Pancreas (tissue), 10 donors: ENCODE measurements around the gene TAS1R1. TPM values are rescaled to one million over a fixed set of nuclear protein-coding genes. Genes with fewer than 3 reads are reported as not detected.

ENCODE experiments used
- ATAC-seq, 4 donors: fragments of 200-7000 bp; cut with Tn5 transposase; one replicate each; pipeline versions ENCODE4 v1.8.0 to v1.9.1; 2020; ENCODE audit warnings: mild to moderate bottlenecking in 4 of 4, moderate library complexity in 4 of 4
- DNase-seq, 6 donors: peaks; one replicate each; pipeline ENCODE4 v3.0.0-alpha.2; 2020
- FAIRE-seq: peaks from 2 replicates; lab custom pipeline; 2012; peaks lifted over from hg19 to GRCh38; lab: Jason Lieb, UNC
- H3K27ac ChIP-seq, 4 donors: fragments of 200-600 bp; sonication (generic); 1 replicate in 3 of 4; 2 replicates in 1 of 4; pipeline versions ENCODE4 v1.5.0 to v1.8.0; 2020
- H3K27me3 ChIP-seq, 4 donors: fragments of 200-600 bp; one replicate each; pipeline ENCODE4 v1.8.0; 2021
- H3K36me3 ChIP-seq, 3 donors: fragments of 200-600 bp; sonication (generic) in 1 of 3; one replicate each; pipeline versions ENCODE4 v1.5.0 to v1.8.0; 2020 to 2021
- H3K4me1 ChIP-seq, 3 donors: fragments of 200-600 bp; one replicate each; pipeline ENCODE4 v1.8.0; 2021
- H3K4me3 ChIP-seq, 4 donors: fragments of 200-600 bp; sonication (generic) in 2 of 4; one replicate each; pipeline versions ENCODE4 v1.5.0 to v1.8.0; 2020 to 2021
- H3K9me3 ChIP-seq, 4 donors: fragments of 200-600 bp; one replicate each; pipeline ENCODE4 v1.8.0; 2021
- WGBS, 2 donors: extraction: QIAGEN DNeasy Blood & Tissue Kit; methylation state at CpG; one replicate each; pipeline ENCODE4 v1.1.7; 2013; 5-methylcytosine and 5-hydroxymethylcytosine counted together
- intact Hi-C, 3 donors: fragments of 100-400 bp; cut with DNase I; formaldehyde crosslinking; loops; one replicate each; pipeline versions ENCODE4 v1.11.1 to v1.14.2; 2022
- polyA plus RNA-seq, 2 donors: library from polyadenylated mRNA; stranded (reverse); fragments of 200-250 nt; gene quantifications; one replicate each; pipeline ENCODE4 v1.2.3, GENCODE V29; 2013
- total RNA-seq, 6 donors: library from RNA; stranded (reverse); fragmentation: NEBNext Ultra II Directional in 4 of 6; extraction: Animal tissue kit (Norgen Biotek cat#: 25700) in 4 of 6; gene quantifications; one replicate each; pipeline versions ENCODE4 v1.2.1 to v1.2.4, GENCODE V29; 2021 to 2023
- TF ChIP-seq, protein P1 (sequence below), 4 donors: fragments of 200-600 bp; sonication (generic) in 3 of 4; IDR thresholded peaks; one replicate each; pipeline versions ENCODE4 v1.5.0 to v1.8.0; 2021; ENCODE audit warnings: antibody characterized with exemption in 4 of 4
- donor health status: healthy with polysubstance abuse.
- donor health status: DM: no; HTN: no; CAD: no; lungs with moderate emphysema.
- donor health status: DM: no; HTN: no; CAD: no.
- donor health status: control.
- donor health status: control.
- donor health status: Bipolar disorder and iron deficiency.
- donor health status: DM: yes; HTN: yes; CAD: no.
- donor health status: DM: no; HTN: no; CAD: no.
- donor health status: DM: no; HTN: no; CAD: no.
- donor health status: DM: yes; HTN: yes; CAD: no.

TAS1R1 gene
- total and polyA plus RNA-seq, 8 donors, result not detected

DNA sequence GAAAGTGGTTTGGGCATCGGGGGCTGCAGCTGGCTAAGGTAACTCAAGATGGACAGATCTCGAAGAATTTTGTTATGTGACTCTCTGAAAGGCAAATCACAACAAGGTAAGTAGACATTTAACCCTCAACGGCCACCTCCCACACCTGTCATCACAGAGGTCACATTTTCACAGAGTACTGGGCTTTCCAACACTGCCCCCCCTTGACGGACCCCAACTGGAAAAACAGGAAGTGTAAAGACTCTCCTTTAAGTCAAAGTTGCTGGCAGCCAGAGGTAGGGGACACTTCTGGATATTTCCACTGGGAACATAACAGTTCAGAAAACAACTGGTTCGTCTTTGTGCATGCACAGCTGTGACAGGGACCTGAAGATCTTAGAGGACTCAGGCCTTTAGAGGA is 23.1 kb upstream of the TAS1R1 start:
- Histone ChIP-seq H3K36me3 (peaks cover 0 to 44% (median 29%) of the 10 kb centered on the region in 3 donors), H3K27me3 (no peaks in the 10 kb centered on the region), H3K4me1 (no peaks in the 10 kb centered on the region), H3K4me3 (no peak overlapping the region), H3K27ac (no peak overlapping the region), H3K9me3 (no peaks in the 10 kb centered on the region)
- DNase-seq (no peak), ATAC-seq (no peak), FAIRE-seq (no peak)
- intact Hi-C loops, result loop anchor here in 1 of 3 donors (10.0 kb wide), 1 partner anchor 63 kb away; no protein-coding TSS in a partner anchor
- TF ChIP-seq, protein P1, sequence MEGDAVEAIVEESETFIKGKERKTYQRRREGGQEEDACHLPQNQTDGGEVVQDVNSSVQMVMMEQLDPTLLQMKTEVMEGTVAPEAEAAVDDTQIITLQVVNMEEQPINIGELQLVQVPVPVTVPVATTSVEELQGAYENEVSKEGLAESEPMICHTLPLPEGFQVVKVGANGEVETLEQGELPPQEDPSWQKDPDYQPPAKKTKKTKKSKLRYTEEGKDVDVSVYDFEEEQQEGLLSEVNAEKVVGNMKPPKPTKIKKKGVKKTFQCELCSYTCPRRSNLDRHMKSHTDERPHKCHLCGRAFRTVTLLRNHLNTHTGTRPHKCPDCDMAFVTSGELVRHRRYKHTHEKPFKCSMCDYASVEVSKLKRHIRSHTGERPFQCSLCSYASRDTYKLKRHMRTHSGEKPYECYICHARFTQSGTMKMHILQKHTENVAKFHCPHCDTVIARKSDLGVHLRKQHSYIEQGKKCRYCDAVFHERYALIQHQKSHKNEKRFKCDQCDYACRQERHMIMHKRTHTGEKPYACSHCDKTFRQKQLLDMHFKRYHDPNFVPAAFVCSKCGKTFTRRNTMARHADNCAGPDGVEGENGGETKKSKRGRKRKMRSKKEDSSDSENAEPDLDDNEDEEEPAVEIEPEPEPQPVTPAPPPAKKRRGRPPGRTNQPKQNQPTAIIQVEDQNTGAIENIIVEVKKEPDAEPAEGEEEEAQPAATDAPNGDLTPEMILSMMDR (IDR thresholded peaks at IDR 0.05), result no peak
- WGBS, 2 donors, result 80 to 91% methylated on average over 5 of the region's 5 CpGs

DNA sequence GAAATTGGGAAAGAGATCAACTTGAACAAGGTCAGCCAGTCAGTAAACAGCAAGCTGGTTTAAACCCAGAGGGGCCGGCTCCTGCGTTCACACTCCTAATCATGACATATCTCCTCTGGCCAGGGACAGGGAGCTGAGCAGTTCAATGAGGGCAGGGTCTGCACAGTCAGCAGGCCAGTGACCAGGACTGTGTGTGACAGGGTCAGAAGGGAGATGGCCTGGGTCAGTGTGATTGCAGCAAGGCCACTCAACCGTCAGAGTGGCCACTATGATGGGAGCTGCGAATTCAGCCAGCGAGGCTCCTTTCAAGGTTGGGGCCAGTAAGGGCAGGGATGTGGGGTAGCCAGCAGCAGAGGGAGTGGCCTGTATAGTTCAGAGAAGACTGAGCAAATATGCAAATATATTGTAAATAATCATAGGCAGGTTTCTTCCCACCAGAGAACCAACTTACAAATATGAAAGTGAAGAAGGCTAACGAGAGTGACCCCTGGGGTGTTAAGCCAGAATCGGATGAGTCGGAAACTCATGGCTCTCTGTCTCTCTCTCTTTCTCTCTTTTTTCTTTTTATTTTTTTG is 20.8 kb upstream of the TAS1R1 start:
- Histone ChIP-seq H3K27me3 (no peaks in the 10 kb centered on the region), H3K4me3 (no peak overlapping the region), H3K4me1 (no peaks in the 10 kb centered on the region), H3K36me3 (peaks cover 0 to 32% (median 17%) of the 10 kb centered on the region in 3 donors), H3K27ac (no peak overlapping the region), H3K9me3 (no peaks in the 10 kb centered on the region)
- FAIRE-seq (no peak), ATAC-seq (no peak), DNase-seq (peak in 1 of 6 donors; percentile 22)
- 93 to 94% methylated on average over 8 of the region's 8 CpGs for WGBS, 2 donors
- intact Hi-C loops, result loop anchor here in 1 of 3 donors (10.0 kb wide), 1 partner anchor 60 kb away; no protein-coding TSS in a partner anchor
- TF ChIP-seq, protein P1 (IDR thresholded peaks at IDR 0.05), result no peak

DNA sequence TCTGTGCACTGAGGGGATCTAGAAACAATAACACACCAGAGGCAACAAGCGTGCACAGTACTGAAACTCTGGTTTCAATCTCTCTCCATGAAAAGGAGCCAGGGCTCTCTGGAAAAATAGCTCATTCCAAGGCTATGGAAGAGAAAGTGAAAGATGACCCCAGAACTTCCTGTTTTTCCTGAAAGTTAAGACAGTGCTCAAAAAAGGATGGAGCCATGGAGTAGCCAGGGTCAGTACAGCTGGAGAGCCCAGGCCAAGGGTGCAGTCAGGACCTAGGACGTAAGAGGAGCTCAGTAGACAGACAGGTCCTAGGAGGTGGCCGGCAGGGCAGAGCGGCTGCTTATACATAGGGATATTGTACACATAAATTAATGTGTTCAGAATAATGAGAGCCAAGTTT is 19.9 kb upstream of the TAS1R1 start:
- ATAC-seq, result no peak
- Histone ChIP-seq H3K36me3 (peaks cover 0 to 32% (median 14%) of the 10 kb centered on the region in 3 donors), H3K27ac (no peak overlapping the region), H3K4me3 (no peak overlapping the region), H3K4me1 (no peaks in the 10 kb centered on the region), H3K27me3 (no peaks in the 10 kb centered on the region), H3K9me3 (no peaks in the 10 kb centered on the region)
- FAIRE-seq, result no peak
- WGBS, 2 donors, result 93% methylated on average over 4 of the region's 4 CpGs
- intact Hi-C loops, result loop anchor here in 1 of 3 donors (10.0 kb wide), 1 partner anchor 60 kb away; no protein-coding TSS in a partner anchor
- peak in 1 of 6 donors; percentile 32 for DNase-seq
- TF ChIP-seq, protein P1 (IDR thresholded peaks at IDR 0.05), result no peak

DNA sequence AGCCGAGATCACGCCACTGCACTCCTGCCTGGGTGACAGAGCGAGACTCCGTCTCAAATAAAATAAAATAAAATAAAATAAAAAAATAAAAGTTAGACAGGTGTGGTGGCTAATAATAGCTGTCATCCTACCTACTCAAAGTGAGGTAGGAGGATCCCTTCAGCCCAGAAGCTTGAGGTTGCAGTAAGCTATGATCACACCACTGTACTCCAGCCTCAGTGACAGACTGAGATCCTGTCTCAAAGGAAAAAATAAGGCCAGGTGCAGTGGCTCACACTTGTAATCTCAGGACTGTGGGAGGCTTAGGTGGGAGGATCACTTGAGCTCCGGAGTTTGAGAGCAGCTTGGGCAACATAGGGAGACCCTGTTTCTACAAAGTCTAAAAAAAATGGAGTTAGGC is 18.8 kb upstream of the TAS1R1 start:
- DNase-seq (no peak), ATAC-seq (no peak), FAIRE-seq (no peak)
- 77 to 83% methylated on average over 5 of the region's 5 CpGs for WGBS, 2 donors
- Histone ChIP-seq H3K36me3 (peaks cover 0 to 22% (median 14%) of the 10 kb centered on the region in 3 donors), H3K9me3 (no peaks in the 10 kb centered on the region), H3K27ac (no peak overlapping the region), H3K4me1 (no peaks in the 10 kb centered on the region), H3K27me3 (no peaks in the 10 kb centered on the region), H3K4me3 (no peak overlapping the region)
- intact Hi-C loops, result loop anchor here in 1 of 3 donors (10.0 kb wide), 1 partner anchor 59 kb away; no protein-coding TSS in a partner anchor
- TF ChIP-seq, protein P1 (IDR thresholded peaks at IDR 0.05), result no peak

DNA sequence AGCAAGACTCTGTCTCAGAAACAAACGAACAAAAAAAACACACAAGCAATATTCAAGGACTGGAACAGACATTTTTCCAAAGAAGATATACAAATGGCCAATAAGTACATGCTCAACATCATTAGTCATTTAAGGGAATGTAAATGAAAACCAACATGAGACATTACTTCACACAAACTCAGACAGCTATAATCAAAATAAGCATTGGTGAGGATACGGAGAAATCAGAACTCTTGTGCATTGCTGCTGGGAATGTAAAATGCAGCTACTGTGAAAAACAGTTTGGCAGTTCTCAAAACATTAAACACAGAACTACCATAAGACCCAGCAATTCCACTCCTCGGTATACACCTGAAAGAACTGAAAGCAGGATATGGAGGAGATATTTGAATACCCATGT is 16.2 kb upstream of the TAS1R1 start:
- Histone ChIP-seq H3K27ac (no peak overlapping the region), H3K27me3 (no peaks in the 10 kb centered on the region), H3K4me1 (no peaks in the 10 kb centered on the region), H3K4me3 (no peak overlapping the region), H3K36me3 (no peaks in the 10 kb centered on the region), H3K9me3 (no peaks in the 10 kb centered on the region)
- no peak for FAIRE-seq
- intact Hi-C loops, result loop anchor here in 1 of 3 donors (10.0 kb wide), 1 partner anchor 56 kb away; no protein-coding TSS in a partner anchor
- no peak for ATAC-seq
- WGBS, 2 donors, result 56 to 57% methylated on average over 3 of the region's 3 CpGs
- TF ChIP-seq, protein P1 (IDR thresholded peaks at IDR 0.05), result no peak
- no peak for DNase-seq
